T-helper 9 cell (primary cell): ENCODE measurements around the gene PRDX6.
"Not testable (repeated sequence)": the region's sequence is repeated elsewhere in the genome, so short reads cannot be mapped to it uniquely, and the experiment has no call there.

ENCODE experiments used
- DNase-seq: peaks from one replicate; pipeline ENCODE4 v3.0.0-alpha.2; 2020

PRDX6 gene

GRCh38 chr1:173469656-173470055, 7.5 kb upstream of the PRDX6 start:
- DNase-seq: no peak

- DNase-seq: no peak
Measured at GRCh38 chr1:173470608-173471007, 6.5 kb upstream of the PRDX6 start.

GRCh38 chr1:173473599-173474011, 3.5 kb upstream of the PRDX6 start:
- DNase-seq: no peak

GRCh38 chr1:173474097-173474779, 2.9 kb upstream of the PRDX6 start:
- DNase-seq: no peak

- not testable (repeated sequence) for DNase-seq
Measured at GRCh38 chr1:173474780-173475421, 2.2 kb upstream of the PRDX6 start.

- no peak for DNase-seq
Measured at GRCh38 chr1:173475564-173476196, 1.5 kb upstream of the PRDX6 start.

- no peak for DNase-seq
Measured at GRCh38 chr1:173476197-173476664, 904 bp upstream of the PRDX6 start.

GRCh38 chr1:173476665-173477285, 360 bp upstream of the PRDX6 start:
- DNase-seq: peak; percentile 64

GRCh38 chr1:173478094-173478674, 1.0 kb downstream of the PRDX6 start:
- DNase-seq: no peak

GRCh38 chr1:173479649-173480048, 2.5 kb downstream of the PRDX6 start:
- no peak for DNase-seq

GRCh38 chr1:173481195-173481772, 4.1 kb downstream of the PRDX6 start:
- DNase-seq: no peak

GRCh38 chr1:173482683-173483082, 5.5 kb downstream of the PRDX6 start:
- DNase-seq: no peak

- no peak for DNase-seq
Measured at GRCh38 chr1:173484276-173484675, 7.1 kb downstream of the PRDX6 start.

- no peak for DNase-seq
Measured at GRCh38 chr1:173485401-173485800, 8.3 kb downstream of the PRDX6 start.

- DNase-seq: no peak
Measured at GRCh38 chr1:173488001-173488400, 10.9 kb downstream of the PRDX6 start.

GRCh38 chr1:173489149-173489600, 12.0 kb downstream of the PRDX6 start:
- DNase-seq: no peak

GRCh38 chr1:173489929-173490328, 12.8 kb downstream of the PRDX6 start:
- no peak for DNase-seq

- DNase-seq: no peak
Measured at GRCh38 chr1:173491508-173491907, 14.4 kb downstream of the PRDX6 start.

- DNase-seq: not testable (repeated sequence)
Measured at GRCh38 chr1:173493125-173493524, 16.0 kb downstream of the PRDX6 start.

GRCh38 chr1:173495609-173496267, 18.6 kb downstream of the PRDX6 start:
- no peak for DNase-seq

- DNase-seq: no peak
Measured at GRCh38 chr1:173496757-173497320, 19.7 kb downstream of the PRDX6 start.

- no peak for DNase-seq
Measured at GRCh38 chr1:173499729-173500128, 22.6 kb downstream of the PRDX6 start.
